GM23338 (cell line): Measurements from ENCODE around the gene TOR2A. TPM values are rescaled to one million over a fixed set of nuclear protein-coding genes. Genes with fewer than 3 reads are reported as not detected.

ENCODE experiments used
- ATAC-seq: fragments of 200-7000 bp; cut with Tn5 transposase; 3 replicates; pipeline ENCODE4 v1.9.1; 2020
- DNase-seq: peaks from one replicate; pipeline ENCODE4 v3.0.0-alpha.2; 2015; ENCODE audit warnings: low spot score
- H2AFZ ChIP-seq: fragments of 200-600 bp; sonication (generic); 2 replicates; pipeline ENCODE4 v1.8.0; 2016; ENCODE audit warnings: antibody characterized with exemption, mild to moderate bottlenecking, moderate library complexity
- H3F3A ChIP-seq: fragments of 200-600 bp; sonication (generic); replicated peaks from 2 replicates; pipeline ENCODE4 v1.8.0; 2017; ENCODE audit warnings: antibody characterized with exemption, mixed run types, low read depth
- H3K27ac ChIP-seq: fragments of 200-600 bp; sonication (generic); 2 replicates; pipeline ENCODE4 v1.6.1; 2016; ENCODE audit warnings: low read depth
- H3K27me3 ChIP-seq: fragments of 200-600 bp; sonication (generic); 2 replicates; pipeline ENCODE4 v1.8.0; 2016; ENCODE audit warnings: mild to moderate bottlenecking, mixed run types, moderate library complexity; ENCODE audit not compliant: insufficient read depth
- H3K36me3 ChIP-seq: fragments of 200-600 bp; sonication (generic); 2 replicates; pipeline ENCODE4 v1.8.0; 2016; ENCODE audit warnings: mild to moderate bottlenecking; ENCODE audit not compliant: insufficient read depth
- H3K4me1 ChIP-seq: fragments of 200-600 bp; sonication (generic); 2 replicates; pipeline ENCODE4 v1.8.0; 2016; ENCODE audit warnings: mild to moderate bottlenecking, moderate library complexity; ENCODE audit not compliant: insufficient read depth
- H3K4me2 ChIP-seq: fragments of 200-600 bp; sonication (generic); 2 replicates; pipeline ENCODE4 v1.7.1; 2017; ENCODE audit warnings: mixed run types
- H3K4me3 ChIP-seq: fragments of 200-600 bp; sonication (generic); 2 replicates; pipeline ENCODE4 v1.6.1; 2016; ENCODE audit warnings: mixed run types
- H3K79me2 ChIP-seq: fragments of 200-600 bp; sonication (generic); replicated peaks from 2 replicates; pipeline ENCODE4 v1.8.0; 2017; ENCODE audit warnings: mild to moderate bottlenecking; ENCODE audit not compliant: insufficient read depth
- H3K9me2 ChIP-seq: fragments of 200-600 bp; sonication (generic); 2 replicates; pipeline ENCODE4 v1.8.0; 2017; ENCODE audit not compliant: insufficient read depth
- H4K20me1 ChIP-seq: fragments of 200-600 bp; sonication (generic); replicated peaks from 2 replicates; pipeline ENCODE4 v1.8.0; 2017; ENCODE audit warnings: mild to moderate bottlenecking; ENCODE audit not compliant: insufficient read depth
- H3K27ac Mint-ChIP-seq: 2 replicates; pipeline ENCODE4 v1.8.0; 2020; ENCODE audit warnings: inconsistent platforms, mild to moderate bottlenecking, moderate library complexity, mixed read lengths
- H3K27me3 Mint-ChIP-seq: 3 replicates; pipeline ENCODE4 v1.8.0; 2022; ENCODE audit warnings: low read depth, mild to moderate bottlenecking, moderate library complexity, mixed read lengths, inconsistent platforms; ENCODE audit not compliant: insufficient read depth, poor library complexity
- H3K36me3 Mint-ChIP-seq: 3 replicates; pipeline ENCODE4 v1.8.0; 2021; ENCODE audit warnings: low read depth, mild to moderate bottlenecking, inconsistent platforms, moderate library complexity, mixed read lengths
- H3K4me1 Mint-ChIP-seq: 3 replicates; pipeline ENCODE4 v1.8.0; 2020; ENCODE audit warnings: mild to moderate bottlenecking, inconsistent platforms, mixed read lengths
- H3K4me3 Mint-ChIP-seq: 3 replicates; pipeline ENCODE4 v1.8.0; 2021; ENCODE audit warnings: moderate library complexity, mild to moderate bottlenecking, inconsistent platforms, mixed read lengths
- H3K9me3 Mint-ChIP-seq: 3 replicates; pipeline ENCODE4 v1.8.0; 2020; ENCODE audit warnings: moderate library complexity, mild to moderate bottlenecking, inconsistent platforms, mixed read lengths
- CREB1 ChIP-seq: fragments of 250-450 bp; sonication (Bioruptor Pico); IDR thresholded peaks from 2 replicates; pipeline ENCODE4 v1.5.0; 2020; ENCODE audit warnings: low read depth, mild to moderate bottlenecking, moderate library complexity
- EZH2phosphoT487 ChIP-seq: fragments of 200-600 bp; sonication (generic); IDR thresholded peaks from one replicate; pipeline ENCODE4 v1.8.1; 2018; ENCODE audit warnings: antibody characterized with exemption; ENCODE audit not compliant: unreplicated experiment
- POLR2AphosphoS5 ChIP-seq: IDR thresholded peaks from 2 replicates; pipeline ENCODE4 v1.6.1; 2016; ENCODE audit warnings: antibody characterized with exemption, low read depth
- ZNF114 ChIP-seq: fragments of 250-450 bp; sonication (Bioruptor Pico); IDR thresholded peaks from 2 replicates; pipeline ENCODE4 v1.5.0; 2020; ENCODE audit warnings: mild to moderate bottlenecking, moderate library complexity
- ZNF331 ChIP-seq: fragments of 250-450 bp; sonication (Bioruptor Pico); IDR thresholded peaks from 2 replicates; pipeline ENCODE4 v1.5.0; 2020; ENCODE audit warnings: low read depth, mild to moderate bottlenecking, moderate library complexity
- ZNF462 ChIP-seq: fragments of 250-450 bp; sonication (Bioruptor Pico); IDR thresholded peaks from 2 replicates; pipeline ENCODE4 v1.5.0; 2020; ENCODE audit warnings: mild to moderate bottlenecking, moderate library complexity
- polyA plus RNA-seq: library from polyadenylated mRNA; unstranded; fragments of >200 nt; fragmentation: Nextera tagmentation; extraction: Ambion mirVana; gene quantifications from 2 replicates; pipeline ENCODE4 v1.2.1, GENCODE V29; 2016
- total RNA-seq: library from RNA; depleted of rRNA; stranded (reverse); fragments of >200 nt; shearing (Covaris generic); gene quantifications from 2 replicates; pipeline ENCODE4 v1.2.3, GENCODE V29; 2014
- TF ChIP-seq, protein P1 (sequence below), 2 experiments: fragments of 200-600 bp in 1 of 2; sonication (generic) in 1 of 2; conservative IDR thresholded peaks; 2 replicates each; pipeline versions ENCODE4 v1.5.1 to v1.6.1; 2016 to 2017; ENCODE audit warnings: antibody characterized with exemption in 2 of 2, low read depth in 2 of 2, mild to moderate bottlenecking in 2 of 2, moderate library complexity in 1 of 2
- TF ChIP-seq, protein P2 (sequence below): IDR thresholded peaks from one replicate; pipeline ENCODE4 v1.6.1; 2018; ENCODE audit warnings: antibody characterized with exemption; ENCODE audit not compliant: unreplicated experiment
- TF ChIP-seq, protein P3 (sequence below): IDR thresholded peaks from 2 replicates; pipeline ENCODE4 v1.6.1; 2016; ENCODE audit warnings: antibody characterized with exemption

Gene TOR2A
- total and polyA plus RNA-seq, 2 experiments from 2014 or later = 14.4 to 23.5 TPM

DNA sequence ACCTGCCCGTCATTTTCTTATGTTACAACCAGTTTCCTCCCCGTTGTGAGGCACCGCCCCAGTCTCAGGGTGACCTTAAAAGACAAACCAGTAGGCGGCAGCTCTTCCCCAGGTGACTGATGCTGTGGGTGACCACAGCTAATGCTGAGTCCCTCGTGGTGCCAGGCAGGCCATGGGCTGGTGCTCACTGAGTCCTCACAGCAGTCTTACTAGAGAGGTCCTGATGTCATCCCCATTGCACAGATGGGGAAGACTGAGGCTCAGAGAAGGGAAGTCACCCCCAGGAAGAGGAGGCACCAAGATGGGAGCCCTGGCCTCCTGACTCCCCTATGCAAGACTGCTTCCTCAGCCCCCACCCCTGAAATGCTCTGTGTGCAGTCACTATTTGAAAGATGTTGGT lies 27.3 kb downstream of the TOR2A start:
- peaks cover 4% of the 10 kb centered on the region; the same call in 2 of the 3 replicates for H3K9me3 Mint-ChIP-seq
- peaks cover 9% of the 10 kb centered on the region for H3K27me3 Mint-ChIP-seq
- peak; percentile 68 for DNase-seq
- Histone ChIP-seq H3K27me3 (no peaks in the 10 kb centered on the region), H3K4me3 (no peak overlapping the region), H3K4me1 (peaks cover 15% of the 10 kb centered on the region), H2AFZ (no peak overlapping the region), H3F3A (0 out of 2 replicates have a peak, but pooled peaks cover 9% of the 10 kb centered on the region), H3K9me2 (no peaks in the 10 kb centered on the region), H3K4me2 (no peak overlapping the region), H4K20me1 (no peaks in the 10 kb centered on the region), H3K27ac (no peak overlapping the region), H3K79me2 (no peaks in the 10 kb centered on the region), H3K36me3 (no peaks in the 10 kb centered on the region)
- no peak overlapping the region for H3K27ac Mint-ChIP-seq
- H3K4me1 Mint-ChIP-seq = peaks cover 31% of the 10 kb centered on the region
- TF ChIP-seq, protein P1, sequence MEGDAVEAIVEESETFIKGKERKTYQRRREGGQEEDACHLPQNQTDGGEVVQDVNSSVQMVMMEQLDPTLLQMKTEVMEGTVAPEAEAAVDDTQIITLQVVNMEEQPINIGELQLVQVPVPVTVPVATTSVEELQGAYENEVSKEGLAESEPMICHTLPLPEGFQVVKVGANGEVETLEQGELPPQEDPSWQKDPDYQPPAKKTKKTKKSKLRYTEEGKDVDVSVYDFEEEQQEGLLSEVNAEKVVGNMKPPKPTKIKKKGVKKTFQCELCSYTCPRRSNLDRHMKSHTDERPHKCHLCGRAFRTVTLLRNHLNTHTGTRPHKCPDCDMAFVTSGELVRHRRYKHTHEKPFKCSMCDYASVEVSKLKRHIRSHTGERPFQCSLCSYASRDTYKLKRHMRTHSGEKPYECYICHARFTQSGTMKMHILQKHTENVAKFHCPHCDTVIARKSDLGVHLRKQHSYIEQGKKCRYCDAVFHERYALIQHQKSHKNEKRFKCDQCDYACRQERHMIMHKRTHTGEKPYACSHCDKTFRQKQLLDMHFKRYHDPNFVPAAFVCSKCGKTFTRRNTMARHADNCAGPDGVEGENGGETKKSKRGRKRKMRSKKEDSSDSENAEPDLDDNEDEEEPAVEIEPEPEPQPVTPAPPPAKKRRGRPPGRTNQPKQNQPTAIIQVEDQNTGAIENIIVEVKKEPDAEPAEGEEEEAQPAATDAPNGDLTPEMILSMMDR (conservative IDR thresholded peaks at IDR 0.05; ENCODE audit: low read depth in 2 of 2) = peak; percentile 44 to 69
- TF ChIP-seq ZNF331 (no peak), POLR2AphosphoS5 (no peak)
- H3K36me3 Mint-ChIP-seq = no peaks in the 10 kb centered on the region; the same call in 2 of the 3 replicates
- ATAC-seq = peak; percentile 16
- peak overlapping the region; percentile 33; the same call in 1 of the 3 replicates for H3K4me3 Mint-ChIP-seq

DNA sequence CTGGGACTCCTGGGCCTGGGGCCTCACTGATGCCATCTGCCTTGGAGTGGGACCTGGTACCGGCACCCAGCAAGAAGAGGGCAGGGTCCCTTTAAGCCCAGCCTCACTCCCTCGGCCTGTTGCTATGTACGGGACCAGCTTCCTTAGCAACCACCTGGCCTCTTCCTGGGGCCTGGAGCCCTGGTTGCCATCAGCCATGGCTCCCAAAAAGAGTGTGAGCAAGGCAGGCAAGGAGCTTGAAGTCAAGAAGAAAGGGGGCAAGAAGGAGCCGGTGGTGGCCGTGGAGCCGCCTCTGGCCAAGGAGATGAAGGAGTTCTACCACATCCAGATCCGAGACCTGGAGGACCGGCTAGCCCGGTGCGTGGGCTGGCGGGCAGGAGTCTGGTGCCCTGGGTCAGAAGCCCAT lies 28.3 kb downstream of the TOR2A start, which contains the start of gene CFAP157:
Gene CFAP157, plus strand, starts transcription at position 153 of the 406 bp plus-strand sequence. Its CDS starts 44 bp downstream, at position 197.
- Histone ChIP-seq H3K79me2 (no peaks in the 10 kb centered on the region), H2AFZ (no peak within 1 kb of the TSS), H3F3A (0 out of 2 replicates have a peak, but pooled peaks cover 5% of the 10 kb centered on the region), H3K27me3 (no peaks in the 10 kb centered on the region), H4K20me1 (no peaks in the 10 kb centered on the region), H3K4me3 (peak within 1 kb of the TSS; percentile 35; the same call in 1 of the 2 replicates), H3K4me1 (peaks cover 10% of the 10 kb centered on the region; the same call in 1 of the 2 replicates), H3K36me3 (no peaks in the 10 kb centered on the region), H3K9me2 (no peaks in the 10 kb centered on the region), H3K4me2 (peak within 1 kb of the TSS; percentile 43), H3K27ac (no peak within 1 kb of the TSS)
- Mint-ChIP-seq H3K36me3 (no peaks in the 10 kb centered on the region; the same call in 2 of the 3 replicates), H3K4me1 (peaks cover 26% of the 10 kb centered on the region), H3K27ac (no peak within 1 kb of the TSS), H3K9me3 (peaks cover 4% of the 10 kb centered on the region; the same call in 2 of the 3 replicates), H3K27me3 (peaks cover 6% of the 10 kb centered on the region), H3K4me3 (peak within 1 kb of the TSS; percentile 61)
- peak; percentile 83 for DNase-seq
- peak; percentile 84 for ATAC-seq
- TF ChIP-seq ZNF331 = no peak
- no peak for TF ChIP-seq EZH2phosphoT487
- TF ChIP-seq ZNF462 (CRISPR knock-in tag) = no peak
- TF ChIP-seq, protein P2, sequence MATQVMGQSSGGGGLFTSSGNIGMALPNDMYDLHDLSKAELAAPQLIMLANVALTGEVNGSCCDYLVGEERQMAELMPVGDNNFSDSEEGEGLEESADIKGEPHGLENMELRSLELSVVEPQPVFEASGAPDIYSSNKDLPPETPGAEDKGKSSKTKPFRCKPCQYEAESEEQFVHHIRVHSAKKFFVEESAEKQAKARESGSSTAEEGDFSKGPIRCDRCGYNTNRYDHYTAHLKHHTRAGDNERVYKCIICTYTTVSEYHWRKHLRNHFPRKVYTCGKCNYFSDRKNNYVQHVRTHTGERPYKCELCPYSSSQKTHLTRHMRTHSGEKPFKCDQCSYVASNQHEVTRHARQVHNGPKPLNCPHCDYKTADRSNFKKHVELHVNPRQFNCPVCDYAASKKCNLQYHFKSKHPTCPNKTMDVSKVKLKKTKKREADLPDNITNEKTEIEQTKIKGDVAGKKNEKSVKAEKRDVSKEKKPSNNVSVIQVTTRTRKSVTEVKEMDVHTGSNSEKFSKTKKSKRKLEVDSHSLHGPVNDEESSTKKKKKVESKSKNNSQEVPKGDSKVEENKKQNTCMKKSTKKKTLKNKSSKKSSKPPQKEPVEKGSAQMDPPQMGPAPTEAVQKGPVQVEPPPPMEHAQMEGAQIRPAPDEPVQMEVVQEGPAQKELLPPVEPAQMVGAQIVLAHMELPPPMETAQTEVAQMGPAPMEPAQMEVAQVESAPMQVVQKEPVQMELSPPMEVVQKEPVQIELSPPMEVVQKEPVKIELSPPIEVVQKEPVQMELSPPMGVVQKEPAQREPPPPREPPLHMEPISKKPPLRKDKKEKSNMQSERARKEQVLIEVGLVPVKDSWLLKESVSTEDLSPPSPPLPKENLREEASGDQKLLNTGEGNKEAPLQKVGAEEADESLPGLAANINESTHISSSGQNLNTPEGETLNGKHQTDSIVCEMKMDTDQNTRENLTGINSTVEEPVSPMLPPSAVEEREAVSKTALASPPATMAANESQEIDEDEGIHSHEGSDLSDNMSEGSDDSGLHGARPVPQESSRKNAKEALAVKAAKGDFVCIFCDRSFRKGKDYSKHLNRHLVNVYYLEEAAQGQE = no peak
- no peak for TF ChIP-seq ZNF114 (CRISPR knock-in tag)
- TF ChIP-seq, protein P3, sequence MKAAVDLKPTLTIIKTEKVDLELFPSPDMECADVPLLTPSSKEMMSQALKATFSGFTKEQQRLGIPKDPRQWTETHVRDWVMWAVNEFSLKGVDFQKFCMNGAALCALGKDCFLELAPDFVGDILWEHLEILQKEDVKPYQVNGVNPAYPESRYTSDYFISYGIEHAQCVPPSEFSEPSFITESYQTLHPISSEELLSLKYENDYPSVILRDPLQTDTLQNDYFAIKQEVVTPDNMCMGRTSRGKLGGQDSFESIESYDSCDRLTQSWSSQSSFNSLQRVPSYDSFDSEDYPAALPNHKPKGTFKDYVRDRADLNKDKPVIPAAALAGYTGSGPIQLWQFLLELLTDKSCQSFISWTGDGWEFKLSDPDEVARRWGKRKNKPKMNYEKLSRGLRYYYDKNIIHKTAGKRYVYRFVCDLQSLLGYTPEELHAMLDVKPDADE = no peak
- TF ChIP-seq CREB1 (CRISPR knock-in tag) = no peak
